Bronchial epithelial cell (primary cell): ENCODE data around the gene GMDS. TPM values are rescaled to one million over a fixed set of nuclear protein-coding genes. Genes with fewer than 3 reads are reported as not detected.

Experiments used
- DNase-seq: peaks from one replicate; pipeline ENCODE4 v3.0.0-alpha.2; 2010; ENCODE audit warnings: low read depth
- FAIRE-seq: peaks from 2 replicates; lab custom pipeline; 2011; peaks lifted over from hg19 to GRCh38; lab: Jason Lieb, UNC
- H3K27me3 ChIP-seq: 2 replicates; pipeline ENCODE4 v1.5.1; 2011; ENCODE audit warnings: low read length; ENCODE audit not compliant: control insufficient read depth, insufficient read depth
- H3K36me3 ChIP-seq: 2 replicates; pipeline ENCODE4 v1.5.1; 2011; ENCODE audit warnings: low read length; ENCODE audit not compliant: control insufficient read depth, insufficient read depth
- H3K4me3 ChIP-seq: 2 replicates; pipeline ENCODE4 v1.5.1; 2011; ENCODE audit warnings: mild to moderate bottlenecking, low read depth, low read length, control low read depth
- total RNA-seq: library from RNA; depleted of rRNA; stranded (reverse); fragments of >200 nt; gene quantifications from 2 replicates; pipeline ENCODE4 v1.2.1, GENCODE V29; 2014
- TF ChIP-seq, protein P1 (sequence below): IDR thresholded peaks from 2 replicates; pipeline ENCODE4 v1.5.1; 2011; ENCODE audit warnings: mild to moderate bottlenecking, moderate library complexity, low read length, control low read depth, inconsistent platforms; ENCODE audit not compliant: insufficient read depth, severe bottlenecking

GMDS gene
- total RNA-seq, 1 donor from 2014 or later, result 8.2 TPM

DNA sequence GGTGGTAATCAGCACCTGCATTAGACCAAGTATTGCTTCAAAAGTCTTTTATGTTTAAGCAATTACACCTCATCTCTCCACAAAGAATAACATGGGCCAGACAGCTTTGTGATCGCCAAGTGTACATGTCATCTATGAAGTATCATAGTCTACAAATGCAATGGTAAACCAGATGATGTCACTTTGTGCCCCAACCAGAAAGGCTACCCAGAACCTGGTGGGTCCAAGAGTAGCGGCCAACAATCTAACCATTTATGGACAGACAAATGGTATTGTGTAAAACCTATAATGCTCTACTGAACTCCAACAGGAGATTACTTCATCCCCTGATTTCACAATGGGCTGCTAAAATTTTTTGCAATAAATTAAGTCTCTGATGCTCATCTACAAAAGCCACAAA lies 295.9 kb downstream of the GMDS start:
- FAIRE-seq, result no peak

GRCh38 chr6:1947922-1948321 lies 297.5 kb downstream of the GMDS start:
- TF ChIP-seq, protein P1, sequence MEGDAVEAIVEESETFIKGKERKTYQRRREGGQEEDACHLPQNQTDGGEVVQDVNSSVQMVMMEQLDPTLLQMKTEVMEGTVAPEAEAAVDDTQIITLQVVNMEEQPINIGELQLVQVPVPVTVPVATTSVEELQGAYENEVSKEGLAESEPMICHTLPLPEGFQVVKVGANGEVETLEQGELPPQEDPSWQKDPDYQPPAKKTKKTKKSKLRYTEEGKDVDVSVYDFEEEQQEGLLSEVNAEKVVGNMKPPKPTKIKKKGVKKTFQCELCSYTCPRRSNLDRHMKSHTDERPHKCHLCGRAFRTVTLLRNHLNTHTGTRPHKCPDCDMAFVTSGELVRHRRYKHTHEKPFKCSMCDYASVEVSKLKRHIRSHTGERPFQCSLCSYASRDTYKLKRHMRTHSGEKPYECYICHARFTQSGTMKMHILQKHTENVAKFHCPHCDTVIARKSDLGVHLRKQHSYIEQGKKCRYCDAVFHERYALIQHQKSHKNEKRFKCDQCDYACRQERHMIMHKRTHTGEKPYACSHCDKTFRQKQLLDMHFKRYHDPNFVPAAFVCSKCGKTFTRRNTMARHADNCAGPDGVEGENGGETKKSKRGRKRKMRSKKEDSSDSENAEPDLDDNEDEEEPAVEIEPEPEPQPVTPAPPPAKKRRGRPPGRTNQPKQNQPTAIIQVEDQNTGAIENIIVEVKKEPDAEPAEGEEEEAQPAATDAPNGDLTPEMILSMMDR, result no peak
- H3K36me3 ChIP-seq, result no peaks in the 10 kb centered on the region
- DNase-seq, result no peak
- H3K4me3 ChIP-seq, result no peak overlapping the region
- no peaks in the 10 kb centered on the region for H3K27me3 ChIP-seq
- no peak for FAIRE-seq

More for the DNA sequence above, 295.9 kb downstream of the GMDS start:
- peak; percentile 13 for DNase-seq
- no peak overlapping the region for H3K4me3 ChIP-seq
- H3K36me3 ChIP-seq, result no peaks in the 10 kb centered on the region
- H3K27me3 ChIP-seq, result no peaks in the 10 kb centered on the region
- TF ChIP-seq, protein P1, result no peak

DNA sequence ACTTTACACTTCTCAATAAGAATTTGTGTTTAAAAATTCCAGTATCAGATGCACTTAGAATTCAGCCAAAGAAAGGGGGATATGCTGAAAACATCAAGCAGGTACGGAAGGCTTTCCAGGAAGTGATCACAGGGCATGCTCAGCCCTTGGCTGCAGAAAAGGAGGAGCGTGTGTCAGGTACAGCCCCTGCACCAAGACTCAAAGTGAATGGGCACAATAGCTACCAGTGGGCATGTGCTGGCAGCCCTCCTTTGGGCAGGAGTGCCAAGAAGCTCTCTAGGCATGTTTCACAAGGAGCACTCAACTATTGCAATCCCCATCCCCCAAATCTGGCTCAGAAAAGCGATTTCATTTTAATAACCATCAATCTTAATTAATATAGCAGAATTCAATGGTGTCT lies 298.8 kb downstream of the GMDS start:
- H3K27me3 ChIP-seq, result no peaks in the 10 kb centered on the region
- TF ChIP-seq, protein P1, result no peak
- FAIRE-seq (peak; percentile 23), DNase-seq (peak; percentile 65)
- H3K36me3 ChIP-seq, result no peaks in the 10 kb centered on the region
- no peak overlapping the region for H3K4me3 ChIP-seq

GRCh38 chr6:1945235-1945832 lies 300.1 kb downstream of the GMDS start:
- Histone ChIP-seq H3K27me3 (no peaks in the 10 kb centered on the region), H3K36me3 (no peaks in the 10 kb centered on the region), H3K4me3 (no peak overlapping the region)
- DNase-seq (no peak), FAIRE-seq (no peak)
- TF ChIP-seq, protein P1, result no peak

DNA sequence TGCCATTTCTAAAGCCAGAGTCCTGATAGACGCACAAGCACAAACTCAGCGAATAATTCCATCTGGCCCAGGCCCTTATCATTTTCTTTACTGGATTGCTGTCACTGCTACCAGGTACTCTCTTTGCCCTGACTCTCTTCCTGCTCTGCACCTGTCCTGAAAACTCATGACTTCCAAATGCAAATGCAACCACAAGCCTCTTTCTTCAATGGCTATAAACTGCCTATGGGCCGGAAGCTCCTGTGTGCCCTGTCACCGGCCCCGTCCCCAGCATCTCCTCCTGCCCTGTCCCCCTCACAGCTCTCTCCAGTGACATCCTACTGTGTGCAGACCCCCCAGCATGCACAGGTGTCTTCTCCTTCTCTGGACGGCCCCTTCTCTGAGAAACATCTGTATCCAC lies 302.6 kb downstream of the GMDS start:
- Histone ChIP-seq H3K27me3 (no peaks in the 10 kb centered on the region), H3K36me3 (no peaks in the 10 kb centered on the region), H3K4me3 (no peak overlapping the region)
- FAIRE-seq (no peak), DNase-seq (no peak)
- TF ChIP-seq, protein P1, result no peak

- no peak for DNase-seq
- H3K36me3 ChIP-seq, result no peaks in the 10 kb centered on the region
- TF ChIP-seq, protein P1, result no peak
- H3K27me3 ChIP-seq, result no peaks in the 10 kb centered on the region
- FAIRE-seq, result peak; percentile 43
- H3K4me3 ChIP-seq, result no peak overlapping the region
Observed at GRCh38 chr6:1941534-1941933, 303.9 kb downstream of the GMDS start.
